Activated T-cell treated with anti-CD3 and anti-CD28 coated beads for 4 hours (primary cell): Measurements from ENCODE around the gene MRPL54.
"Not testable (repeated sequence)": the region's sequence is repeated elsewhere in the genome, so short reads cannot be mapped to it uniquely, and the experiment has no call there.

Experiments used
- DNase-seq: peaks from one replicate; pipeline ENCODE4 v3.0.0-alpha.2; 2020

The MRPL54 gene

GRCh38 chr19:3813473-3814392, 51.3 kb downstream of the MRPL54 start:
- no peak for DNase-seq

GRCh38 chr19:3814648-3815047, 52.2 kb downstream of the MRPL54 start:
- DNase-seq: no peak

GRCh38 chr19:3816148-3816547, 53.7 kb downstream of the MRPL54 start:
- DNase-seq: not testable (repeated sequence)

- DNase-seq: no peak
These were observed 54.2 kb downstream of the MRPL54 start for GRCh38 chr19:3816566-3817218.
